HG03064 (cell line): ENCODE data around the gene BRPF3.

Source experiments
- ATAC-seq: cut with Tn5 transposase; IDR thresholded peaks from one replicate; pipeline ENCODE4 v1.9.1; 2021; ENCODE audit warnings: low read depth; ENCODE audit not compliant: unreplicated experiment

Gene BRPF3

GRCh38 chr6:36196113-36196879 lies at the start of gene BRPF3:
Gene BRPF3 (plus strand): TSS chr6:36196744. CDS start chr6:36200323, 3,579 bp downstream.
- peak; percentile 56 for ATAC-seq

- ATAC-seq: no peak
These were observed 49.2 kb upstream of the BRPF3 start for GRCh38 chr6:36147294-36147693.

- ATAC-seq: no peak
These were observed 47.1 kb upstream of the BRPF3 start for GRCh38 chr6:36149476-36149875.

DNA sequence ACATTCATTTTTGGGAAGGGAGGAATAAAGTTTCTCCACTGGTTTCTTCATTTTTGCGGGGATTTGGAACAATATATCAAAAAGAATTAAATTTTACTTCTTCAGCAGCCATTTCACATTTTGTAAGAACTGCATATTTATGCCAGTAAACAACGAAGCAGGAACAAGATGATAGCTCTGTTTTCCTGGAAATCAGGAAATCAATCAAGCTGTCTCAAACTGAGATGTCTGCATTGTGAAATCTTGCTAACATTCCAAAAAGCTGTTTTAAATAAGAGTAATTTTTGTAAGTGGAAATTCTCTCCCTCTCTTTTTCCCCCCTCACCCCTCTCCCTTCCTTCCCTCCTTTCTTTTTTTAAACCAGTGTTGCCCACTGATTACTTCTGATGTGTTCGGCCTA lies 46.3 kb upstream of the BRPF3 start:
- no peak for ATAC-seq

GRCh38 chr6:36154286-36154685 lies 42.3 kb upstream of the BRPF3 start:
- ATAC-seq: no peak

GRCh38 chr6:36155662-36156061 lies 40.9 kb upstream of the BRPF3 start:
- no peak for ATAC-seq

DNA sequence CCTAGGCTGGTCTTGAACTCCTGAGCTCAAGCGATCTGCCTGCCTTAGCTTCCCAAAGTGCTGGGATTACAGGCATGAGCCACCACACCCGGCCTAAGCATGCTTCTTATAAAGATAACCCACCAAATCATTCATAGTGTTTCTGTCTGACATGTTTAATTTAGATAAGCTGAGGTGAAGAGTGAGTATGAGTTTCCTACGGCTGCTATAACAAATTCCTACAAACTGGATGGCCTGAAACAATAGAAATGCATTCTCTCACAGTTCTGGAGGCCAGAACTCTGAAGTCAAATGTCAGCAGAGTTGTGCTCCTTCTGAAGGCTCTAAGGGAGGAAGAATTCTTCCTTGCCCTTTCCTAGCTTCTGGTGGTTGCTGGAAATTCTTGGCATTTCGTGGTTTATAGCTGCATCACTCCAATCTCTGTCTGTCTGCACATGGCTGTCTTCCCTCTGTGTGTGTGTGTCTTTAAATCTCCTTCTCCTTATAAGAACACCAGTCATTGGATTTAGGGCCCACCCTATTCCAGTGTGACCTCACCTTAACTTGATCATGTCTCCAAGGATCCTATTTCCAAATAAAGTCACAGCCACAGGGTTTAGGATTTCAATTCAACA lies 36.3 kb upstream of the BRPF3 start:
- ATAC-seq: no peak

GRCh38 chr6:36169023-36170007 lies 27.2 kb upstream of the BRPF3 start:
- ATAC-seq: no peak

DNA sequence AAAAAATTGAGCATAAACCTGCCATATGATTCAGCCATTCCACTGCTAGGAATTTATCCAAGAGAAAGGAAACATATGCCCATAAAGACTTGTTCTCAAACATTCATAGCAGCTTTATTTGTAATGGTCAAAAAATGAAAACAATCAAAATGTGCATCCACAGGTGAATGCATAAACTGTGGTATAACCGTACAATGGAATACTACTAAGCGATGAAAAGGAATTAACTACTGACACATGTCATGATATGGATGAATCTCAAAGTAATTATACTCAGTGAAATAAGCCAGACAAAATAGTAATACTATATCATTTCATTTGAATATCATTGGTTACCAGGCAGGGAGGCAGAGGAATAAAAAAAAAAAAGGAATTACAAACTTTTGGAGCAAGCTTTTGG lies 25.8 kb upstream of the BRPF3 start:
- no peak for ATAC-seq

- ATAC-seq: no peak
These were observed 25.0 kb upstream of the BRPF3 start for GRCh38 chr6:36171573-36171972.

DNA sequence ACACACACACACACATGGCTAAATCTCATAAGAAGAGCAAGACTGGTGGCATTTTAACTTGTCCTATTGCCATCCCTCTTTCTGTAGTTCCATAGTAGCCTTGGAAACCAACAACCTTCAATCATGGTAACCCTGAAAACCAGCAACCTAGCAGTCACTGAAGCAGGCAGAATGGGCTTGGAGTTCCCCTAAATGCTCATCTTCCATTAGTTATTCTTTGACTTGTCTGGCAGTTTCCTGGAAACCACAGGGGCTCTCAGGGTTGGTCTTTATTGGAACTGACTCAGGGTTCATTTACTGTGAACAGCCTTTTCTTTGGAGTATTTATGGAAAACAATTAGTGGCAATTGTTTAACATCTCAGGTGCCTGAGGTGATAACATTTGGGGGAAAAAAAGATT lies 19.4 kb upstream of the BRPF3 start:
- ATAC-seq: no peak

GRCh38 chr6:36178544-36178943 lies 18.0 kb upstream of the BRPF3 start:
- no peak for ATAC-seq

GRCh38 chr6:36180126-36180525 lies 16.4 kb upstream of the BRPF3 start:
- no peak for ATAC-seq

GRCh38 chr6:36184311-36184710 lies 12.2 kb upstream of the BRPF3 start:
- ATAC-seq: no peak

GRCh38 chr6:36186199-36186598 lies 10.3 kb upstream of the BRPF3 start:
- ATAC-seq: no peak

DNA sequence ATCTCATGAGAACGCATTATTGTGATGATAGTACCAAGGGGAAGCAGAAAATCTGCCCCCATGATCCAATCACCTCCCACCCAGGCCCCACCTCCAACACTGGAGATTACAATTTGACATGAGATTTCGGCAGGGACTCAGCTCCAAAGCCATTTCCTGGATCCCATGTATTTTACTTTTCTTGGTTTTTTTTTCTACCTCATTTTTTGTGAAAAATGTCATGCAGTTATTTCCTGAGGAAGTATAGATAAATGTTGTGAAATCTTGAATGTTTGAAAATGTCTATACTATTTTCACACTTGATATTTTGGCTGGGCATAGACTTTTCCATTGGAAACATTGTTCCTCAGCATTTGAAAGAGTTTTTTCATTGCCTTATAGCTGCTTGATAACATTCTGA lies 9.1 kb upstream of the BRPF3 start:
- no peak for ATAC-seq

DNA sequence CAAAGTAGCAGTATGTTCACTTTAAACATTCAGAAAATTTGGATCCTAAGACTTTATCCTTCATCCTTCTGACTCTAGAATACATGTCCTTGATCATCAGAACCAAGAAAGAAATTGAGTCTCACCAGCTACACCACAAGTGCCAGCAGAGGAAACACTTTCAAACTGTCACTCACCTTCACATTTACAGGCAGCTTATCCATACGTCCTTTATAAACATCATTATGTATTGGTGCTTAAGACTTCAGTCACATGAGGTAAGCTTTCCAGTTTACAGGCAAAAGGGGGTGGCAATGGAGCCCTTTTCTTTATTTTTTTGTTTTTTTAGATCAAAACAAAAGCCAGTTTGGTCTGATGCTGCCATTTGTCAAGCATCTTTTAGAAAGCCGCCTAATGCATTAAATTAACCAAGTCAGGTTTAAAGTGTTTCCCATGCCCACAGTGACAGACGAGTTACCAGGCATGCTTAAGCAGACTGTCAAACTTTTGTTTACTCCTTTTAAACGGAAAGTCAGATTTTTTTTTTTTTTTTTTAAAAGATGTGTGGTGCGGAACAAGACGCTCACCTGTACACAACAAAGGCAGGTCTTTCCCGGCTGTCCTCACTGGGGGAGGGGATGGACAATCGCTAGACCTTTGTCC lies 952 bp upstream of the BRPF3 start:
- no peak for ATAC-seq

- peak; percentile 91 for ATAC-seq
These were observed 470 bp downstream of the BRPF3 start for GRCh38 chr6:36196880-36197548.

DNA sequence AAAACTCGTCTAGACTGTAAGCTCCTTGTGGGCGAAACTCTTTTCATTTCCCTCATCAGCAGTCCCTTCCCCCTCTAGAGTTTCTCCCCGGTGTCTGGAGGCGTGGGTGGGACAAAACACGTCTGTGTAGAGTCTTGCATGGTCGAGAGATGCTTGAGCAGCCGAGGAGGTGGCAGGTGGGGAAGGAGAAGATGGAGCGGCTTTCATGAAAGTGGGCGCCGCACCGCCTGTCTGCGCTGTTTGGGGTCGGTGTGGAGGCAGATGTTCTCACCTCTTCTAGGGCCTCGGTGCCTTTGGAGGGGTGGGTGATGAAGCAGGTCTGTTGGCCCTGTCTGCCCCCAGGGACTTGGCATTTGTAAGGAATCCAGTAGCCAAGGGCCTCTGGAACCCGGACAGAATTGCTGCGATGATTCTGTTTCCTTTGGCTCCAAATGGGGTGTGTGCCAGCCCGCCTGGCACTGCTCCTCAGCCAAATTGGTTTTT lies 1.2 kb downstream of the BRPF3 start:
- no peak for ATAC-seq

GRCh38 chr6:36198986-36199385 lies 2.4 kb downstream of the BRPF3 start:
- ATAC-seq: no peak
